ENCODE data around the gene CCL14.
"Not testable (repeated sequence)": the region's sequence is repeated elsewhere in the genome, so short reads cannot be mapped to it uniquely, and the experiment has no call there.

The CCL14 gene

GRCh38 chr17:35942588-35943186 lies 43.8 kb downstream of the CCL14 start:
- no peak for DNase-seq (ENCODE audit: low read depth)

GRCh38 chr17:35938492-35938891 lies 48.0 kb downstream of the CCL14 start:
- DNase-seq (ENCODE audit: low read depth), result not testable (repeated sequence)

- DNase-seq (ENCODE audit: low read depth), result no peak
Measured at GRCh38 chr17:35936063-35936462, 50.5 kb downstream of the CCL14 start.

GRCh38 chr17:35934760-35935159 lies 51.8 kb downstream of the CCL14 start:
- no peak for DNase-seq (ENCODE audit: low read depth)

Measured in stromal cell of bone marrow (primary cell).